HG02642 (cell line): Measurements from ENCODE around the gene PSMB11.
"Not testable (repeated sequence)": the region's sequence is repeated elsewhere in the genome, so short reads cannot be mapped to it uniquely, and the experiment has no call there.

Experiments
- ATAC-seq: cut with Tn5 transposase; IDR thresholded peaks from one replicate; pipeline ENCODE4 v1.9.1; 2021; ENCODE audit warnings: mild to moderate bottlenecking; ENCODE audit not compliant: unreplicated experiment, poor library complexity

The PSMB11 gene

GRCh38 chr14:23013054-23013748 lies 28.8 kb upstream of the PSMB11 start:
- ATAC-seq, result no peak

DNA sequence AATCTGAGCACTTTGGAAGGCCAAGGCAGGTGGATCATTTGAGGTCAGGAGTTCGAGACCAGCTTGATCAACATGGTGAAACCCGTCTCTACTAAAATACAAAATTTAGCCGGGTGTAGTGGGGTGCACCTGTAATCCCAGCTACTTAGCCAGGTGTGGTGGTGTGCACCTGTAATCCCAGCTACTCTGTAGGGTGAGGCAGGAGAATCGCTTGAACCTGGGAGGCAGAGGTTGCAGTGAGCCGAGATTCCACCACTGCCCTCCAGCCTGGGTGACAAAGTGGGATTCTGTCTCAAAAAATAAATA lies 28.3 kb upstream of the PSMB11 start:
- ATAC-seq, result not testable (repeated sequence)

GRCh38 chr14:23015618-23016017 lies 26.4 kb upstream of the PSMB11 start:
- ATAC-seq, result no peak

- no peak for ATAC-seq
Observed at GRCh38 chr14:23017091-23017490, 24.9 kb upstream of the PSMB11 start.

DNA sequence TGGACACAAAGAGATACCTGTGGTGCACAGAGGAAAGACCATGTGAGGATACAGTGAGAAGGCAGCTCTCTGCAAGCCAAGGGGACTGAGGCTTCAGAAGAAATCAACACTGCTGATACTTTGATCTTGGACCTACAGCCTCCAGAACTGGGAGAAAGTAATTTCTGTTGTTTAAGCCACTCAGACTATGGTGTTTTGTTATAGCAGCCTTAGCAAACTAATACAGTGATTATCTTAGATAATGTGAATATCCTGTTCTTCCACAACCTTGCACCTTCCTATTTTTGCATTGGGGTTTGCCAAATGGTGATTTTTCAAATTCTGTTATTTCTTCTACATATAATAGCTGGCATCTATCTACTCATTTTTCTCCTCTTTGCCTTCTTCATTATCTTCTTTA lies 23.9 kb upstream of the PSMB11 start:
- no peak for ATAC-seq

DNA sequence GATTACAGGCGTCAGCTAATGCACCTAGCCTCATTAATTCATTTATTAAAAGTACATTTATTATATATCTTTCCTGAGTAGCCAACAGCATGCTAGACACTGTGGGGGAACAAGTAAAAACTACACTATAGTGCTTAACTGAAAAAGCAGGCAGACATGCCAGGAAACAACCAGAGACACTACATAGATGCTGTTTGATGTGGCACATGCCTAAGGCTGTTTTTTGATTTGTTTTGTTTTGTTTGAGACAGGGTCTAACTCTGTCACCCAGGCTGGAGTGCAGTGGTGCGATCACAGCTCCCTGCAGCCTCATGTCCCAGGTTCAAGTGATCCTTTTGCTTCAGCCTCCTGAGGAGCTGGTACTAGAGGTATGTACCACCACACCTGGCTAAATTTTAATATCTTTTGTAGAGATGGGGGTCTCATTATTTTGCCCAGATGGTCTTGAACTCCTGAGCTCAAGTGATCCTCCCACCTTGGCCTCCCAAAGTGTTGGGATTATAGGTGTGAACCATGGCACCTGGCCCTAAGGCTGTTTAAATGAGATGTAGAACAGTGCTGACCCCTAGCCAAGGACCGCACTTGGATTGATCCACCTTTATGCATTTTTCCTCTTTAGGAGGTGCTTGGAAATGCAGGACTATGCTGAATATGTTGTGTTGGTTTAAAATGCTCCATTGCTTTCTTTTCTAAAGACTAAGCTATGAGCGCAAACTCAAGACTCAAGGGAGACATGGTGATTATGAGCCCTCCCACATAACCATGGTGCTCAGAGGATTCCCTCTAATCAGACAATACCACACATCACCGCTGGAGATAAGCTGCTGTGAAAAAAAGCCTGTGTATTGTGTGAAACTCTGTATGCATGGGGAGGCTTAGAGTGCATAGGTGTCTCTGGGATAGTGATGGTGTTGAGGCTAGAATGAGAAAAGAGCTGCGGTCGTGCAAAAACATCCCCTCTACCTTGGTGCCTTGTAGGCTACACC lies 21.6 kb upstream of the PSMB11 start:
- ATAC-seq, result no peak

DNA sequence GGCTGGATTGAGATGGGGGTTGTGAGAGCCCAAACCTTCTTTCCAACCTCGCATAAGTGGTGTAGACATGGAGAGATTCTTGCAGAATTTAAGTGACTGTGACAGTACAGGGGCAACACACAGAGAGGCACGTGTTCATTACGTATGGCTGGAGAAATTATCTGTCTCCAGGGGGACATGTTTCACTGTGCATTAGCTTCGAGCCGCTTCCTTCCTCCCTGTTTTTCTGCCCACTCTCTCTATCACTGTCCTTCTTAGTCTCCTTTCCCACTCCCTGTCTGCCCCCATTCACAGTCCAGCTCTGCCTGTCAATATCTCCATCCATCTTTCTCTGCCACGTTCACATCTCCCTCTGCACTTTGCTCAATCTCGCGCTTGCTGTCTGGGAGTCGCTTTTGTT lies 20.6 kb upstream of the PSMB11 start:
- no peak for ATAC-seq

DNA sequence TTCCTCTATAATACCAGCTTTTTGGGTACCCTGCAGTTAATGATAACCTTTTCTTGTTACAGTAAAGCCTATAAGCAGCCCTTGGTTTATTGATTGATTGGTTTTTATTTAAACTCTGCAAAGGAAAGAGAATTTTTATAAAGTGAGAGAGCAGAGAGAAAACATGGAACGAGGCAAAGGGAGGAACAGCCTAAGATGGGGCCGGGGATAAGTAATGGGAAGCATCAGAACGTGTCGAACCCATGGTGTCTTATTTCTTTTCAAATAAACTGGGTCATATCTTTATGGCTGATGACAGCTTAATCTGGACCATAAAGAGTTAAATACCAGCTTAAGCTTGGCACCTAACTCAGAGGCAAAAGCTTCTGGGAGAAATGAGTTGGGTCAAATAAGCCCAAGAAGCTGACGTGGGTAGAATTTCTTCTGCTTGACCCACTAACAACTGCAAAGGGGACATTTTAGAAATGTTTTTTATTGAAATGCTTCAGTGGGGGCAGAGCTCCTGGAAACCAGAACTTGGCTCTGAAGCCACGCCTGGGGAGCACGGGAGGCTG lies 20.0 kb upstream of the PSMB11 start:
- ATAC-seq, result no peak

- ATAC-seq, result no peak
Observed at GRCh38 chr14:23023022-23023794, 18.8 kb upstream of the PSMB11 start.

DNA sequence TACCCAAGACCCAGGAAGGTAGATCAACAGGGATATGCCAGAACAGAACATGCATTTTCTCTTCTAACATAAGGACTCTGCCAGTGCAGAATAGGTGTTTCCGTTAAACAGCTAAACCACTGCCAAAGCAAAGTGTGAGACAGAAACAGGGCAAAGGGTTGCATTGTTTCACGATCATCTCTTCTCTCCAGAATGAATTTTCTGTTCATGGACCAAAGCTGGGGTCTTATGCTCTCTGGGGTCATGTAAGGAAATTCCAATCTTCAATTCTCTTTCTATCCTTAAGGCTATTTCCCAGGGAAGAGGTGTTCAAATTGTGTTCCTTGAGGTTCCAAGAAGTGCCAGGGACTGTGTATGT lies 18.2 kb upstream of the PSMB11 start:
- no peak for ATAC-seq

DNA sequence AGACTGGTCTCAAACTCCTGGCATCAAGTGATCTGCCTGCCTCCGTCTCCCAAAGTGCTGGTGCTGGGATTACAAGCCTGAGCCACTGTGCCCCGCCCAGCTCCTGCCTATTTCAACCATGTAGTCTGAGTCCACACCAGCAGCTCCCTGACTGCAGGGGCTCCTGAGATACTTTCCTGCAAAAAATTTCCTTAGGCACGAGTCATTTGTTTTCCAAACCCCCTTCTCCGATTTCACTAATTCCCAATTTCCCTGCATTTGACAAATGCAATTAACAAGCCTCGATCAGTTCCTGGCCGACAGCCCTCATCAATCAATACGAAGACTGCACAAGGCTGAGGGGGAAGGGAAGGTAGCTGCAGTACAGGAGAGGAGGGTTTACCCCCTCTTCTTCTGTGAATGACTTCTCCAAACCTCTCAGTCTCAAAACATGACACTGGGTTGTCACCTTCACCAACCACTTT lies 17.4 kb upstream of the PSMB11 start:
- ATAC-seq, result no peak

DNA sequence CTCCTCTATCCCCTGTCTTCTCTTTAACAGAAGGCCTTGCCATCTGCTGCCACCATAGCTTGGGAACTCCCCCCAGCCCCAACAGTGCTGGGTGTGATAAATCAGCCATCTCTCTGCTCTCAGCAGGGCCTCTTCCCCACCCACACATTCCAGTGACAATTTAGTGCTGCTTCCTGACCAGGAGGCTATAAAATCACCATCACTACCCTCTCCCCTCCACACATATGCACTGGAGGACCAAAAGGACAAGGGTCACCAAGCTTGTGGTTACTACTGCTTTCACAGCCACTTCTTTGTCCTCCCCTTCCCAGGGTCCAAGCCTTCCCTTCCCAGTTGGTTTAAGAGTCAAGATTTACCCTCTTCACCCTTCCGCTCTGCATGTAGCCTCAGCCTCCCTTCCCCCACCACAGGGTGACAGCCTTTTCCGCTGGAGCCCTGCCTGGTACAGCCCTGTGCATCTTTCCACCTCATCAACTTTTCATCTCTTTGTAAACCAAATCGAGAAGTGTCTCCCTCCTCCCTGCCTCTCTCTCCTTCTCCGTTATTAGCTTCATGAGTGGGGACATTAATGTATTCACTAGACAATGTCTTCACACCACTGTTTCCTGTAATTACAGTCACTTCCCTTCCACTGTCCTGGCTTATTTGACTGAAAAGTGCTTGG lies 16.7 kb upstream of the PSMB11 start:
- no peak for ATAC-seq

DNA sequence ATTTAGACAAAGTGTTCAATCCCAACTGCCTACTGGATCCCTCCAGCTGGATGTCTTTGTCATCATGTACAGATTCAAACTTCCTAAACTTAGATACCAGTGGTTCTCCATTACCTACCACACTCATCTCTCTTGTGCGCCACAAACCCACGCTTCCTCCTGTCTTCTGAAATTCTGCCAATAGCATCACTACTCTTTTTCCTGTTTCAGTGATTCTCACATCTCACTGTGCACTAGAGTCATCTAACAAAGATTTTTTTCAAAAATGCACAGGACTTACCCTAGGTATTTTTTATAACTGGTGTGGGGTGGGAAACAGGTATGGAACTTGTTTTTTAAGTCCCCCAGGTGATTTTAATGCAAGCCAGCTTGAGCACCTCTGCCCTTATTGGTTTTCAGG lies 13.2 kb upstream of the PSMB11 start:
- no peak for ATAC-seq

GRCh38 chr14:23030936-23031335 lies 11.1 kb upstream of the PSMB11 start:
- no peak for ATAC-seq

GRCh38 chr14:23033251-23033727 lies 8.7 kb upstream of the PSMB11 start:
- ATAC-seq, result no peak

GRCh38 chr14:23033801-23034497 lies 8.1 kb upstream of the PSMB11 start:
- no peak for ATAC-seq

DNA sequence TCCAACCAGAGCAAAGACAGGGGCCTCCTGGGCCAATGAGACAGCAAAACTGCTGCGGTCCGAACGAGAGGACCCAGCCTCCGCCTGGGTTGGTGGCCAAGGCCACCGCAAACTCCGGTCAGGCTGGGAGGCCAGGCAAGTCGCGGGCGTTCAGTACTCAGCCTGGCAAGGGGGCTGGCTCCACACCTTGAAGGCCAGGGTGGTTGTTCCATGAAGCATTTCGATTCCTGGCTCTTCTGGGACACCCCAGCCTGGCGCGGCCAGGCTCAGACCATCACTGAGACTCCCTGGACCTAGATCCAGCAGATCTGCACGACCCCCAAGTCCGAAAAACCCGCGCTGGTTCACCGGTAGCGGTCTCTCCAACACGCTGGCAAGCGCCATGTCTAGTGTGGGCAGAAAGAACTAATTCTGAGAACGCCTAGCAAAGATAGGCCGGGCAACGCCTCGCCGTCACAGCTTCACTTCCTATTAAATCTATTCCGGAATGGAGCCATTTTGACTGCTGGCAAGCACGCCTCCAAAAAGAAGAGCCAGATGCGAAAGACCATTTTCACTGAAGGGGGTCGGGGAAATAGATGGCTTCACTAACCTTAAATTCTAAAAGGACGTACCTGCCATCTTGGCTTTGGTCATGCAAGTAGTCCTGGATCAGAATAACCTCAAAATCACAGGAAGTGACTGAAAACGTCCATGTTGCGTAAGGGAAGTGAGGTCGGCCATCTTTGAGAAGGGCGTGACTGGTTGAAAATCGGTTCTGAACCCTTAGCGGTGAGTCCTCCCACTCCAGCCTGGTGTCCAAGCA lies 7.3 kb upstream of the PSMB11 start, which contains the start of gene PSMB5:
PSMB5 (minus strand) TSS at position 403 of the 805 bp plus-strand sequence; CDS start at position 384, 19 bp downstream.
- peak; percentile 93 for ATAC-seq
